AG08395 (cell line): ENCODE measurements around the gene PTOV1.
"Not testable (repeated sequence)": the region's sequence is repeated elsewhere in the genome, so short reads cannot be mapped to it uniquely, and the experiment has no call there.

Source experiments
- DNase-seq: peaks from one replicate; pipeline ENCODE4 v3.0.0; 2012; ENCODE audit warnings: mixed read lengths, low spot score

PTOV1 gene

GRCh38 chr19:49817964-49818648, 32.9 kb upstream of the PTOV1 start, which contains the start of gene MED25:
MED25 (plus strand) TSS chr19:49818289; CDS start chr19:49818342, 53 bp downstream.
- DNase-seq, result peak; percentile 93

GRCh38 chr19:49818649-49819370, 32.1 kb upstream of the PTOV1 start:
- no peak for DNase-seq

DNA sequence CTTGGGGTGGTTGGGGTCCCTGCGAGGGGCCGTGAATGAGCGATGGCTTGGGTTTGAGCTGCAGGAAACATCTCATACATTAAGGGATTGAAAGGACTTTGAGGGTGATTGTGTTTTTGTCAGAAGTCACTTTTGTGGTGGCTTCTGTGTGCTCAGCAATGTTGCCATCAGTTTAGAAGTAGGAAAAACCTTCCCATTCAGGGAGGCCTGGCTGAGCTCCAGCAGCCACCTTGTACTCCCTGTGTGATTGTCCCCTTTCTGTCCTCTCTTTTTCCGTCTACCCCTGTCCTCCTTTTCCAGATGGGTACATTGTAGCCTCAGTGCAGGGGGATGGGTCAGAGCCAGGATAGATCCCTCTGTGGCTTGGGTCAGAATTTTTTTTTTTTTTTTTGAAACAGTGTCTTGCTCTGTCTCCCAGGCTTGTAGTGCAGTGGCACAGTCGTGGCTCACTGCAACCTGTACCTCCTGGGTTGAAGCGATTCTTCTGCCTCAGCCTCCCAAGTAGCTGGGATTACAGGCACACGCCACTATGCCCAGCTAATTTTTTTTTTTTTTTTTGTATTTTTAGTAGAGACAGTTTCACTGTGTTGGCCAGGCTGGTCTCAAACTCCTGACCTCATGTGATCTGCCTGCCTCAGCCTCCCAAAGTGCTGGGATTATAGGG, 31.4 kb upstream of the PTOV1 start:
- DNase-seq, result not testable (repeated sequence)

- no peak for DNase-seq
Observed at GRCh38 chr19:49820125-49820524, 30.8 kb upstream of the PTOV1 start.

- DNase-seq, result no peak
Observed at GRCh38 chr19:49823472-49823871, 27.5 kb upstream of the PTOV1 start.

DNA sequence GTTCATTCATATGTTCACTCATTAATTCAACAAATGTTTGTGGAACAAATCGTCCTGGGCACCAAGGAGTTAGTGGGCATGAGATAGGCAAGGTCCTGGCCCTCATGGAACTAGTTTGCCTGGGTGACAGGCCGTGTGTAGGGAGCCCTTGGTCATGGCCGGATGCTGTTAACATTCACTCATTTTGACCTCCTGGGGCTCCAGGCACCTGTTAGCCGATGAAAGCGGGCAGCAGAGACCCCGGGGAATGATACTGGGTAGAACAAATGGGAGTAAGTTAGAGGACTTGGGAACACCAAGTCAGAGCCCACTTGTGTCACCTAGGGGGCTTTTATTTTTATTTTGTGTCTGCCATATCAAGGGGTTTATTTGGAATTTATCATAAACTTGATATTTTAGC, 26.3 kb upstream of the PTOV1 start:
- DNase-seq, result no peak

- DNase-seq, result no peak
Observed at GRCh38 chr19:49827034-49827433, 23.9 kb upstream of the PTOV1 start.

- DNase-seq, result no peak
Observed at GRCh38 chr19:49829200-49829599, 21.8 kb upstream of the PTOV1 start.

DNA sequence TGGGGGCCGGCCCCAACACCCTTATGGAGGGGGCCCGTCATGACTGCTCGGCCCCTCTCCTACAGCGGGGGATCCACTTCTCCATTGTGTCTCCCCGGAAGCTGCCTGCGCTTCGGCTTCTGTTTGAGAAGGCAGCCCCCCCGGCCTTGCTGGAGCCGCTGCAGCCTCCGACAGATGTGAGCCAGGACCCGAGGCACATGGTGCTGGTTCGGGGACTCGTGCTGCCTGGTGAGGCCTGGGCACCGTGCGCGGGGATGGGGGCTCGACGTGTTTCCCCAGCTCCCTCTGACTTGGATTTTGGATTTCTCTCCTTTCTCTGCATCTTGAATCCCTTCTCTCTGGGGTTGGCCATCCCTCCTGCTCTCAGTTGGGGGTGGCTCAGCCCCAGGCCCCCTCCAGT, 21.2 kb upstream of the PTOV1 start:
- no peak for DNase-seq

DNA sequence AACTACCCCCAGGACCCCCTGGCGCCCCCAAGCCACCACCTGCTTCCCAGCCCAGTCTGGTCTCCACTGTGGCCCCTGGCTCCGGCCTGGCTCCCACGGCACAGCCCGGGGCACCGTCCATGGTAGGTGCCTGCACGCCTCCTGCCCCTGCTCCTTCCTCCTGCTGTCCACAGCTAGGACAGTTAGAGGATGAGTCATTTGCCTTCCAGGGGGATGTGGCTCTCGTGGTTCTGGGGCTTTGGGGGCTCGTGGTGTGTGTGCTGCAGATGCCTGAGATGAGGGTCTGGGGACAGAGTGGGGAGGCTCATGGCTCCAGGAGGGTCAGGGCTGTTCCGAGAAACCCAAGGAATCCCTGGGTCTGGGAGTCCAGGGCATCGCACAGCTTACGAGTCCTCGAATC, 20.2 kb upstream of the PTOV1 start:
- DNase-seq, result no peak

GRCh38 chr19:49831592-49831991, 19.4 kb upstream of the PTOV1 start:
- DNase-seq, result no peak

- DNase-seq, result no peak
Observed at GRCh38 chr19:49832556-49832955, 18.4 kb upstream of the PTOV1 start.

DNA sequence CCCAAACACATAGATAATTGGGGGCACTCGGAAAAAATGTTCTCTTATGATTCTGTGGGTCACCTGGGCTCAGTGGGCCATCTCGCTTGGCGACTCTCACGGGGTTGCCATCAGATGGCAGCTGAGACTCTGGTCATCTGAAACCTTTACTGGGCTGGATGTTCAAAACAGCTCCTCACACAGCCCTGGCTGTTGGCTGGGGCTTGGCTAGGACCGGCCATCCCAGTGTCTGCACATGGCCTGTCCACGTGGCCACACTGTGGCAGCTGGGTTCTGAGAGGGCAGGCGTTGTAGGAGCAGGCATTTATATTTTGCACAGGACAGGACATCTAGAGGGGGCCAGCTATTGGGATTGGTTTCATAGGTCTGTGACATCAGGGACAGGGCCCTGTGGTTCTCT, 17.4 kb upstream of the PTOV1 start:
- DNase-seq, result no peak

- no peak for DNase-seq
Observed at GRCh38 chr19:49835562-49835961, 15.4 kb upstream of the PTOV1 start.

DNA sequence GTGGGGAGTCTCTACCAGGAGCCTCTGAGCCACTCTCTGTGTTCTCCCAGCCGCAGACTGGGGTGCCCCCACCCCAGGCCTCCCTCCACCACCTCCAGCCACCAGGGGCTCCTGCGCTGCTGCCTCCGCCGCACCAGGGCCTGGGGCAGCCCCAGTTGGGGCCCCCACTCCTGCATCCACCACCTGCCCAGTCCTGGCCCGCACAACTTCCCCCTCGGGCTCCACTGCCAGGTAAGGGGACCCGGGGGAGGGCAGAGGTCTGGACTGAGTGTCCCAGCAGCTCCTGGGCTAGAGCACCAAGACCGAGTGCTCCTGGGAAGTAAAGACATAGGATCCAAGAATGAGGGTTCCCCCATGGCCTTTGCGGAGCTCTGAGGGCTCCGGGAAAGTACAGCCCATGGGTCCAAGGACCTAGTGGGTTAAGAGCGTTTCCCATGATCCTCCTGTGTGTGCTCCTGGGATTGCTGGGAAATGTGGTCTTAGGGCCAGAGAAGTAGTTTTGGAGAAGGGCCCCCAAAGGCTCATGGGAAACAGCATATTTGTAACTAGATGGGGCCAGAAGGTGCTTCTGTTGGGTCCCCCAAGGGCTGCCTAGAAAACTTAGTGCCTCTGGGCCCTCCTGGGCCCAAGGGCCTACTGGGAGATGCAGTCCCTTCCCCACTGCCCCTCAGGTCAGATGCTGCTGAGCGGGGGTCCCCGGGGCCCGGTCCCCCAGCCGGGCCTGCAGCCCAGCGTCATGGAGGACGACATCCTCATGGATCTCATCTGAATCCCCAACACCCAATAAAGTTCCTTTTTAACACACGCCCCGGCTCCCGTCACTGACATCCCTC, 14.6 kb upstream of the PTOV1 start:
- DNase-seq, result no peak

- DNase-seq, result no peak
Observed at GRCh38 chr19:49837009-49837310, 14.0 kb upstream of the PTOV1 start.

DNA sequence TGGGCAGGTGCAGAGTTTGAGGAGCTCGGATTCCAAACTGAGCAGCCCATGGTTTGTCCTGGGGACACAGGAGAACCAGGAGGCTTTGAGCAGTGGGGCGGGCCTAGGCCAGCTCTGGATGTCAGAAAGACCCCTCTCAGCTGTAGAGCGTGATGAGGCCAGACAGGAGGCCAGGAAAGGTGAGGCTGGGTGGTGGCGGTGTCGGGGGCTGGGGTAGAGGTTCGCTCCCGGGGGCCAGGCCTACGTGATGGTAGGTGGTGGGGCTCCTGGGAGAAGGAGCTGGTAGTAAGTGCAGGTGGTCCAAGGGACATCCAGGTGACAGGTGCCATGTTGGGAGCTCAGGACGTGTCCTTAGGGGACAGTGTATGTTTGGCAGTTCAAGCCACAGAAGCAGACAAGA, 13.5 kb upstream of the PTOV1 start:
- no peak for DNase-seq

GRCh38 chr19:49838885-49839588, 11.9 kb upstream of the PTOV1 start:
- DNase-seq, result no peak

- DNase-seq, result no peak
Observed at GRCh38 chr19:49839713-49840112, 11.2 kb upstream of the PTOV1 start.

DNA sequence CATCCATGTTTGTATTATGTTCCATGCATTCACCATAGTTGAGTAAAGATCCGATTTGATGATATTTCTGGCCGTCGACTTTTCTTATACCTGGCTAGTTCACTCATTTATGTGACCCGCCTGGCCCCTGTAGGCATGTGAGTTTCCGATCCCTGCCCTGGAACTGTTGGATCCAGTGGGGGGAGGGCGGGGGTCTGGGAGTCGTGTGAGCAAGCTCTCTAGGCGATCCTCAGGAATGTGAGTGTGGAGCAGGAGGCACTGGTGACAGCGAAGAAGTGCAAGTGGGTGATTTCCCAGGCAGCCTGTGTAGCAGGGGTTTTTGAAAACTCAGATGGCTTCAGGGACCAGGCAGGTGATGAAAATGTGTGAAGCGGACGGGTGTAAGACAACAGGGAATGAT, 10.6 kb upstream of the PTOV1 start:
- DNase-seq, result no peak

DNA sequence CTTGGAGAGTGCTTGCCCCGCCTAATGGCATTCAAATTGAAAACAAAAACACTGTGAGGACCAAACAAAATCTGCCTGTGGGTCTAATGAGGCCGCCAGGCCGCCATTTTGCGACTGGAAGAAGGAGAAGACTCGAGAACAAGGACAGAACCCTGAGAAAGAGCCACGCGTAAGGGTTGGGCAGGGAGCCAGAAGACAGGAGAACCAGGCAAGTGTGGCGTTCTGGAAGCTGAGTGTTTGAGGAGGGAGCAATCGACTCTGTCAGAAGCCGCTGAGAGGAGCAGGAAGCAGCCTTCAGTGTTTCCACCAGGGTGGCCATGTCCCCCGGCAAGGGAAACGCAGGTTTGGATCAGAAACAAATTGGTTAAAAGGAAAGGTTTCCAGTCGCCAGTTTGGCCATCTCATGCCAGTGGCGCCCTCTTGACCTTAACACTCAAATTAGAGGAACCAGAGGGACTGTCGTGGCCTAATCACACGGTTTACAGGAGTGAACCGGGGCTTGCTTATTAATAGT, 10.2 kb upstream of the PTOV1 start:
- DNase-seq, result no peak

DNA sequence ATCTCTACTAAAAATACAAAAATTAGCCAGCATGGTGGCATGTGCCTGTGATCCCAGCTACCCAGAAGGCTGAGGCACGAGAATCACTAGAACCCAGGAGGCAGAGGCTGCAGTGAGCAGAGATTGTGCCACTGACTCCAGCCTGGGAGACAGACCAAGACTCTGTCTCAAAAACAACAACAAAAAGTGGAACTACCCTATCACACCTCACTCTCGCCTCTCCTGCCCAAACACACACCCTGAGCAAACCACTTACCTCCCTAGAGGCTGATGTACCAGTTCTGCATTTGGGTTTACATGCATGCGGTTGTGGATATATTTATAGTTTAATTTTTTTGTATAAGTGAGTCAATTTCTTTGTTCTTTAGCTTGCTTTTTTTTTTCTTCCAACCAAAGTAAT, 7.7 kb upstream of the PTOV1 start:
- DNase-seq, result no peak
